ENCODE data around the gene DAAM1. TPM values are rescaled to one million over a fixed set of nuclear protein-coding genes. Genes with fewer than 3 reads are reported as not detected.

Gene DAAM1
- total and polyA plus RNA-seq, 2 donors (not counting 1 experiment from before 2014, with no cell fraction given): 11.2 to 34.3 TPM

DNA sequence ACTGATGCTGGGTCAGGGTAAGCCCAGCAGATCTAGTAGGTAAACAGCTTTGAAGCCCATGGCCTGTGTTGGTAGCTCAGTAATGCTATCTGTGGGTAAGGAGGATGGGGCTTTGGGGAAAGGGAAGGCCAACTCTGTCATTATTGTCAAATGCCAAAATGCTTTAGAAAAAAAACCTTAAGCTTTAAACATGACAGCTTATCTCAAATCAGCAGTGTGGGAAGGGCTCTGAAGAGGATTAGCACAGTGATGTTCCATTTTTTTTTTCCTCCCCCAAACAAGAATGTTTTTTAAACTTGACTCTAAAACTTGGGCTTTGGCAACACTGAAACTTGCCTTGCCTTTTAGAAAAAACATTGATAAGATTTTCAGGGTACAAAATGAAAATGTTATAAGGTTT is 11.7 kb downstream of the DAAM1 start:
- TF ChIP-seq EZH2 (IDR thresholded peaks at IDR 0.05; ENCODE audit: borderline replicate concordance, insufficient read depth, low read depth, low read length, poor library complexity, severe bottlenecking): no peak
- TF ChIP-seq, protein P1, sequence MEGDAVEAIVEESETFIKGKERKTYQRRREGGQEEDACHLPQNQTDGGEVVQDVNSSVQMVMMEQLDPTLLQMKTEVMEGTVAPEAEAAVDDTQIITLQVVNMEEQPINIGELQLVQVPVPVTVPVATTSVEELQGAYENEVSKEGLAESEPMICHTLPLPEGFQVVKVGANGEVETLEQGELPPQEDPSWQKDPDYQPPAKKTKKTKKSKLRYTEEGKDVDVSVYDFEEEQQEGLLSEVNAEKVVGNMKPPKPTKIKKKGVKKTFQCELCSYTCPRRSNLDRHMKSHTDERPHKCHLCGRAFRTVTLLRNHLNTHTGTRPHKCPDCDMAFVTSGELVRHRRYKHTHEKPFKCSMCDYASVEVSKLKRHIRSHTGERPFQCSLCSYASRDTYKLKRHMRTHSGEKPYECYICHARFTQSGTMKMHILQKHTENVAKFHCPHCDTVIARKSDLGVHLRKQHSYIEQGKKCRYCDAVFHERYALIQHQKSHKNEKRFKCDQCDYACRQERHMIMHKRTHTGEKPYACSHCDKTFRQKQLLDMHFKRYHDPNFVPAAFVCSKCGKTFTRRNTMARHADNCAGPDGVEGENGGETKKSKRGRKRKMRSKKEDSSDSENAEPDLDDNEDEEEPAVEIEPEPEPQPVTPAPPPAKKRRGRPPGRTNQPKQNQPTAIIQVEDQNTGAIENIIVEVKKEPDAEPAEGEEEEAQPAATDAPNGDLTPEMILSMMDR (IDR thresholded peaks at IDR 0.05): no peak
- ATAC-seq (ENCODE audit: low read depth): no peak
- CTCF ChIA-PET: no interaction called here

DNA sequence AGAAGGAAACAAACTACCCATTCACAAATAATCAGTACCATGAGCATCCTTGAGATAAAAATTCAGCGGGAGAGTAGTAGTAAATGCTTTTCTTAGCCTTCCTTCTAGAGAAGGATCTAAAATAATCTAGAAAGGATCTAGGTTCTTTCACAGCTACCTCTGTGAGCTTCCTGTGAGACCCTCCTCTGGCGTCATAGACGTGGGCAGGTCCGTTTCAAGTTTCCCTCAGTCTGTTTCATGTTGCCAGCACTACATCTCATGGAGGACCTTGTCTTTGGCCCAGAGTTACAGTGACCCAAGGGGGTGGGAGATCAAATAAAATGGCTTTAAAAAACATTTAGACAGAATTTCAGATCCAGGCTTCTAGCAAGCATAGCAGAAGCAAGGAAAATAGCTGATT is 13.6 kb downstream of the DAAM1 start:
- TF ChIP-seq, protein P1 (IDR thresholded peaks at IDR 0.05): no peak
- no peak for TF ChIP-seq EZH2 (IDR thresholded peaks at IDR 0.05; ENCODE audit: borderline replicate concordance, insufficient read depth, low read depth, low read length, poor library complexity, severe bottlenecking)
- intact Hi-C loops (cut with micrococcal nuclease): no loop called here
- Histone ChIP-seq H3K4me2 (replicated peaks; ENCODE audit: low read depth, low read length, poor library complexity, severe bottlenecking) (no peak overlapping the region), H3K27ac (ENCODE audit: low read length in 2 of 2) (no peak overlapping the region), H2AFZ (ENCODE audit: insufficient read depth, low read depth, low read length, poor library complexity, severe bottlenecking) (no peak overlapping the region), H3K27me3 (replicated peaks in 1 of 4; ENCODE audit: control extremely low read depth in 1 of 4, control insufficient read depth in 3 of 4, insufficient read depth in 4 of 4, low read length in 3 of 4) (no peaks in the 10 kb centered on the region), H3K4me3 (ENCODE audit: control extremely low read depth in 1 of 5, extremely low read depth in 1 of 5, insufficient read depth in 1 of 5, low read depth in 2 of 5, low read length in 4 of 5) (no peak overlapping the region), H4K20me1 (ENCODE audit: control insufficient read depth, insufficient read depth, low read length, poor library complexity, severe bottlenecking) (peaks cover 13% of the 10 kb centered on the region), H3K9ac (ENCODE audit: low read length) (no peak overlapping the region), H3K4me1 (ENCODE audit: control insufficient read depth in 2 of 2, insufficient read depth in 2 of 2, low read length in 2 of 2) (no peaks in the 10 kb centered on the region), H3K9me3 (ENCODE audit: control extremely low read depth in 1 of 3, control insufficient read depth in 2 of 3, insufficient read depth in 1 of 3, low read length in 2 of 3) (no peaks in the 10 kb centered on the region), H3K36me3 (replicated peaks in 1 of 2; ENCODE audit: control extremely low read depth in 1 of 2, control insufficient read depth in 1 of 2, extremely low read depth in 1 of 2, insufficient read depth in 2 of 2, low read length in 1 of 2) (no peaks in the 10 kb centered on the region), H3K79me2 (ENCODE audit: control insufficient read depth, insufficient read depth, low read length) (peaks cover 67% of the 10 kb centered on the region)
- Mint-ChIP-seq H3K27ac (no peak overlapping the region), H3K4me3 (no peak overlapping the region), H3K27me3 (no peaks in the 10 kb centered on the region), H3K9me3 (ENCODE audit: insufficient read depth) (no peaks in the 10 kb centered on the region), H3K4me1 (peaks cover 10% of the 10 kb centered on the region)
- DNase-seq (no peak), ATAC-seq (ENCODE audit: low read depth) (no peak)
- ChIA-PET CTCF (interaction anchor here (0.5 to 1.1 kb wide), 2 partner anchors 37 to 310 kb away, joined by 3 read pairs; no protein-coding TSS in a partner anchor), POLR2A (no interaction called here)
- 100% methylated on average over 1 of the region's 4 CpGs for WGBS (ENCODE audit: insufficient coverage)

More for the DNA sequence above, 11.7 kb downstream of the DAAM1 start:
- Histone ChIP-seq H3K4me1 (ENCODE audit: control insufficient read depth in 2 of 2, insufficient read depth in 2 of 2, low read length in 2 of 2) (no peaks in the 10 kb centered on the region), H3K9me3 (ENCODE audit: control extremely low read depth in 1 of 3, control insufficient read depth in 2 of 3, insufficient read depth in 1 of 3, low read length in 2 of 3) (no peaks in the 10 kb centered on the region), H3K4me3 (ENCODE audit: control extremely low read depth in 1 of 5, extremely low read depth in 1 of 5, insufficient read depth in 1 of 5, low read depth in 2 of 5, low read length in 4 of 5) (no peak overlapping the region), H3K9ac (ENCODE audit: low read length) (no peak overlapping the region), H4K20me1 (ENCODE audit: control insufficient read depth, insufficient read depth, low read length, poor library complexity, severe bottlenecking) (peaks cover 13% of the 10 kb centered on the region), H3K4me2 (replicated peaks; ENCODE audit: low read depth, low read length, poor library complexity, severe bottlenecking) (no peak overlapping the region), H3K36me3 (replicated peaks in 1 of 2; ENCODE audit: control extremely low read depth in 1 of 2, control insufficient read depth in 1 of 2, extremely low read depth in 1 of 2, insufficient read depth in 2 of 2, low read length in 1 of 2) (no peaks in the 10 kb centered on the region), H3K27me3 (replicated peaks in 1 of 4; ENCODE audit: control extremely low read depth in 1 of 4, control insufficient read depth in 3 of 4, insufficient read depth in 4 of 4, low read length in 3 of 4) (no peaks in the 10 kb centered on the region), H2AFZ (ENCODE audit: insufficient read depth, low read depth, low read length, poor library complexity, severe bottlenecking) (no peak overlapping the region), H3K27ac (ENCODE audit: low read length in 2 of 2) (no peak overlapping the region), H3K79me2 (ENCODE audit: control insufficient read depth, insufficient read depth, low read length) (peaks cover 81% of the 10 kb centered on the region)
- H3K4me1 Mint-ChIP-seq: peaks cover 10% of the 10 kb centered on the region
- DNase-seq: no peak
- no peak overlapping the region for H3K27ac Mint-ChIP-seq
- H3K27me3 Mint-ChIP-seq: no peaks in the 10 kb centered on the region
- no peak overlapping the region for H3K4me3 Mint-ChIP-seq
- intact Hi-C loops (cut with micrococcal nuclease): no loop called here
- no peaks in the 10 kb centered on the region for H3K9me3 Mint-ChIP-seq (ENCODE audit: insufficient read depth)
- POLR2A ChIA-PET: no interaction called here
